ENCODE data around the gene PRSS36.
"Not testable (repeated sequence)": the region's sequence is repeated elsewhere in the genome, so short reads cannot be mapped to it uniquely, and the experiment has no call there.

The PRSS36 gene

DNA sequence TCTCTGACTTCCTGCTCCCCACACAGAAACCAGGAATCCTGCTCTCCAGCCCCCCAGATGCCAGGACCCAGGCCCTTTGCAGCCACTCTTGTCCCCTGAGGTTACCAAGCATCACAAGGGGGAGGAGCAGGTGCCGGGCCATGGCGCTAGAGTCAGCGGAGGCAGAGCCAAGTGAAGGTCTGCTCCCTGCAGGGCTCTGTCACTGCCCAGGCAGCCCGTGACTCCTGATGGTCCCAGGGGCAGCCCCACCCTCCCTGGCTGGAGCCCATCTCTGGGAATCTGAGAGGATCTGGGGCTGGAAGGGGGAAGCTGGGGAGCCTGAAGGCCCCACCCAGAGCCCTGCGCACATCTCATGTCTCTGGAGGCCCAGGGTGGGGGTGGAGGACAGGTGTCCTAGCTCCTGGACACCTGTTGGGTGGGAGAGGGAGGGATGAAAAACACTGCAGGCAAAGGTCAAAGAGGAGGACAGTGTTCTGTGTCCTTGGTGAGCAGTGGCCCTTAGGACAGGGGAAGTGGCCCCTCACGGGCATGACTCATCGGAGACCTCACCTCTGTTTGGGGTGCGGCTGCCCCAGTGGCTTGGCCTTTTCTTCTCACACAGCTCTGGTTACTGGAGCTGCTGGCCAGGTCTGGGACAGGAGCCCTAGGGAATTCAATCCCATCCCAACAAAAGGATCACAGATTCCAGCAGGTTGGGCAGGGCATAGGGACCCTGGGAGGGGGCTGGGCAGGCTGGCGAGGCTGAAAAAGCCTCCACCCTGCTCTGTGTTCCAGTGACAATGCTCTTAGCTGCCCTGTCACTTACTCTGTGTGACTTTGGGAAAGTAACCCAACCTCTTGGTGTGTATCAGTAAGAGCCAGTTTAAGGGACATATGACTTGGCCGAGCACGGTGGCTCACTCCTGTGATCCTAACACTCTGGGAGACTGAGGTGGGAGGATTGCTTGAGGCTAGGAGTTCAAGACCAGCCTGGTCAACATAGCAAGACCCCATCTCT lies at the start of gene PRSS36:
Gene PRSS36, minus strand, starts transcription at position 173 of the 997 bp plus-strand sequence. Its CDS starts 31 bp downstream, at position 142.
- no peak for DNase-seq

GRCh38 chr16:31199430-31200041 lies 49.7 kb upstream of the PRSS36 start:
- DNase-seq = no peak

GRCh38 chr16:31198207-31198882 lies 48.5 kb upstream of the PRSS36 start:
- DNase-seq = no peak

- DNase-seq = no peak
These were observed 46.6 kb upstream of the PRSS36 start for GRCh38 chr16:31196324-31197088.

GRCh38 chr16:31195861-31196260 lies 46.0 kb upstream of the PRSS36 start:
- not testable (repeated sequence) for DNase-seq

DNA sequence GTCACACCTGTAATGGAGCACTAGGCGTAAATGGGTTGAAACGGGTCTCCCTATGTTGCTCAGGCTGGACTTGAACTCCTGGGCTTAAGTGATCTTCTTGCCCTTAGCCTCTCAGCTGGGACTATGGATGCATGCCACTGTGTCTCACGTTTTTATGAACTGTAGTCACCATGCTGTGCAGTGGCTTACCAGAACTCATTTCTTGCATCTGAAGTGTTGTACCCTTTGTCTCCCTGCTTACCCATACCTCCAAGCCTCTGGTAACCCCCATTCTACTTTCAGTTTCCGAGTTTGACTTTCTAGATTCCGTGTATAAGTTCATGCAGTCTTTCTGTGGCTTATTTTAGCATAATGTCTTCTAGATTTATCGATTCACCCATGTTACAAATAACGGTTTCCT lies 45.0 kb upstream of the PRSS36 start:
- DNase-seq = no peak

DNA sequence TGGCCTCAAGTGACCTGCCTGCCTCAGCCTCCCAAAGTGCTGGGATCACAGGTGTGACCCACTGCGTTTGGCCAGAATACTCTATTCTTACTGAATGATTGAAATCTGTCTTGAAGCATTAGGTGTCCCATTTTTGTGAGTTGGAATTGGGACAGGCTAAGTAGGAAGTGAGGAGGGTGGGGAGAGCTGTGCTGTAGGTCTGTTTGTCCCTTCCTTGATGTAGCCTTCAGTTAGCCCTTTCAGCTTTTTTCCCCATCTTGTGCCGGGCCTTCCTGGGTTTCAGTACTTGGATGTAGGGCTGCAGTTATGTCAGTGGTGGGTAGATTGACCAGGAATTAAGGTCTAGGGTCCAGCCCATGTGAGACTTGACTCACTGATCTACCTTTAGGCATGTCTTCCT lies 44.0 kb upstream of the PRSS36 start:
- DNase-seq = no peak

GRCh38 chr16:31192856-31193642 lies 43.2 kb upstream of the PRSS36 start:
- no peak for DNase-seq

- DNase-seq = no peak
These were observed 42.0 kb upstream of the PRSS36 start for GRCh38 chr16:31191697-31192428.

DNA sequence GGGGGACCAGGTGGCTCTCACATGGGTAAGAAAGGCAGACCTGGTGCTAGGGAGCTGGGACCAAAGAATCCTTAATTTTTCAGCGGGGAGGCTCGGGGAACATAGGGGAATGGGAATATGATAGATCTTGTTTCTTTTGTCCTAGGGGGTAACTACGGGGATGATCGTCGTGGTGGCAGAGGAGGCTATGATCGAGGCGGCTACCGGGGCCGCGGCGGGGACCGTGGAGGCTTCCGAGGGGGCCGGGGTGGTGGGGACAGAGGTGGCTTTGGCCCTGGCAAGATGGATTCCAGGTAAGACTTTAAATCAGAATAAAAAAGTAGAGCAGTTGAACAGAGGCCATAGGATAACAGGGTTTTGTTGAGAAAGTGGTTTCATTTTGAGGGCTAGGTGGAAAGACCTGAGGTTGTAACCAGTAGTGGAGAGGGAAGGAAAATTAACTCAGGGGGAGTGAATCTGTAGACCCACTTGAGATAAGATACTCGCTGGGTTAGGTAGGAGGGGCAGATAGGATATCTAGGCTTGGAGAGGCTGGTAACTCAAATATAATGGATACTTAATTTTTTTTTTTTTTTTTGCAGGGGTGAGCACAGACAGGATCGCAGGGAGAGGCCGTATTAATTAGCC lies 41.1 kb upstream of the PRSS36 start:
- DNase-seq = no peak

GRCh38 chr16:31190061-31190460 lies 40.2 kb upstream of the PRSS36 start:
- DNase-seq = no peak

- no peak for DNase-seq
These were observed 39.5 kb upstream of the PRSS36 start for GRCh38 chr16:31189412-31189778.

DNA sequence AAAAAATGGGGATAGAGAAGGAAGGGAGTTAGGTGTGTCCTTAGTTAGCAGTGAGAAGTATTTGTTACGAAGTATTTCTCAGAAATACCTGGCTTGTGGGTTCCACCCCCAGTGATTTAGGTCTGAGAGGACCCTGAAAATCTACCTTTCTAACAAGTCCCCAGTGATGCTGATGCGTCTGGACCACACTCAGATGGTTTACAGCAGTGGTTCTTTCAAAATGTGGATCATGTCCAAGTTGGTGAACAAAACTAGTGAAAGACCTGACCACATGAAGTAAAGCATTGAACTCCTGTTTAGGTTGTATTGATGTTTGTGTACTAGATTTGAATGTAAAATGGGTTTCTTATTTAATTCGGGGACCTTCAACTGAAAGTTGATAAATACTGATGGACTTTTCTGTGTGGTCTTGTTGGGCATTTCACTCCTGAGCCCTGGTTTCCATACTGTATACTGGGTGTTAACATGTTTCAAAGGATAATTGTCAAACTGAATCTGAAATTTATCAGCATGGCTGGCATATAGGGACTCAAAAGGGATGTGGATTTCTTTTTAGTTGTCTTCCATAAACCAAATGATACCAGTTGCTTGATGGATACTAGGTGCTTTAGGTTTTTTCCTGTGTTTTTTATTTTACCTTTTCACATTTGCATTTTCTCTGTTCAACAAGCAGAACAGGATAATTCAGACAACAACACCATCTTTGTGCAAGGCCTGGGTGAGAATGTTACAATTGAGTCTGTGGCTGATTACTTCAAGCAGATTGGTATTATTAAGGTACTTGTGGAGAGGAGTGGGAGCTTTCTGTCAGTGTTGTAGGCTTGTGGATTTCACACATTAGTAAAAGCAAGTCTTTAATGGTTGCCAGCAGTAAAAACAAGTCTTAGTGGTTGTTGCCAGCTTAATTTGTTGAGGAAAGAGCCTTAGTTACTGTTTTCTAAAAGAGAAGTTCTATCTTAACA lies 38.9 kb upstream of the PRSS36 start:
- no peak for DNase-seq

DNA sequence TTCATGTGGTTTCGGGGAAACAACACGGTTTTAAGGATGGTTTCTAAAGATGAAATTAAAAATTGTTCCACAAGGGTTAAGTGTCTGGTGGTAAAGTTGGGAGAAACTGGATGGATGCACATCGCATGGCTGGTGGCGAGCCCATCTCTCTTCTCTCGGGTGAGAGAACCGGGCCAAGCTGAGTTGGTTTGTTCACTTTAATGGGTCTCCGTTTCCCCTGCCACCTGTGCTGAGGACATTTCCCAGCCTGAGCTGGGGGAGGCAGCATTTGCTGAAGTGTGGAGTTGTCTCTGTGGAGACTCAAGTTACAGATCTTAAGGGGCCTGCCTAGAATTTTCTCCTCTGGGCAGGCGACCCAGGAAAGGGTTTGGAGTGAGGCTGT lies 37.9 kb upstream of the PRSS36 start:
- no peak for DNase-seq

DNA sequence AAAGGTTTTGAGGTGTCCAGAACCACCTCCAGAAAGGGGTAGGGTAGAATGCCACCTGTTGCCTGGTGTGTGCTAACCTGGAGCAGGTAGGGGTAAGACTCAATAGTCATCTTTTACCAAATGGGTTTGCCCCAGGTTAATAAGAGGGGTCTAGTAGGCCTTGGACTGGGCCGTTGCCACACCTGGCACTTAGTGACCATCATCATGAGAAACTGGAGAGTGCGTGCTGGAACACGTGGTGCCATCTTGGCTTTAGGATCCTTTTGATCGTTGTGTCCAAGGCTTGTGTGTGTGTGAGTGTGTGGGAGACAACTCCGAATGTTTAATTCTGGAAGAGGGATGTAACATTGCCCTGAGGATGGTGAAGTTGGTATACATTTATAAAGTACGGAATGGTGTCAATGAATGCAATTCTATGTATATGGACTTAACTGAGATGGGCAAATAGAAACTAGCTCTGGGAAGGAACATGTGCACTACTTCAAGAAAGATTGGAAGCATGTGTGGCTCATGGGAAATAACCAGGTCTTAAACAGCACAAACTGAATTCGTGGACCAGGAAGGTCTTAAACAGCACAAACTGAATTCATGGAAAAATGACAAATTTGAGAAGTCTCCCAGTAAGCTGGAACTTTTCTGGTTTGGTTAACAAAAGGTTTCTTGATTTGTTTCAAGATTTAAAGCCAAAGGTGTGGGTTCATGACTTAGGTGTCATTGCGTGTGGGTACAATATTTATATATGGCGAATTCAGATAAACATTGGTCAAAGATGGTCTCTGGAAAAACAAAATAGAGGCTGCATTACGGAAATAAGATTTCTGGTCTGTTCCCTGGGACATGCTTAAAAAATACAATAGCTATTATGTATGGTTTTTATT lies 37.3 kb upstream of the PRSS36 start:
- no peak for DNase-seq

DNA sequence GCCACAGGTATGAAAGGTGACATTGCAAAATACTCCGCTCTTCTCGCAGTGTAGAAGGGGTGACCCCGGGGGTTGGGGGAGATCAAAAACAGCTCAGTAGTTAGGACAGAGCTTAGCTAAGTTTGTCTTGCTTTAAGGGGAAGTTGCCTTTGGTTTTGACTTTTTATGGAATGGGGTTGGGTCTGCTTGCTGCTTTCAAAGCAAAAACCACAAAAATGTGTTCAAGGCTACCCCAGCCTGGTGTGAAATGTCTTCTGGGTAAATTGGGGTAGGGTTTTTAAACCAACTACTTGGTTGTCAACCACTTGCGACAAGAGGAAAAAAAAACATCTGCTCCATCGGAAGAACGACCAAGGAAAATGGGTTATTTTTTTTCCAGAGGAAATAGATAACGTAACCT lies 36.3 kb upstream of the PRSS36 start:
- DNase-seq = no peak

GRCh38 chr16:31185339-31185738 lies 35.5 kb upstream of the PRSS36 start:
- no peak for DNase-seq

GRCh38 chr16:31184888-31185287 lies 35.0 kb upstream of the PRSS36 start:
- DNase-seq = no peak
